GM06990 (cell line): Measurements from ENCODE around the gene IQGAP3.

Experiments used
- DNase-seq: peaks from one replicate; pipeline ENCODE4 v3.0.0-alpha.2; 2011; ENCODE audit not compliant: insufficient read length; ENCODE audit errors: extremely low read depth
- H3K27me3 ChIP-seq: replicated peaks from 2 replicates; pipeline ENCODE4 v1.6.0; 2011; ENCODE audit warnings: low read length; ENCODE audit not compliant: control insufficient read depth, insufficient read depth
- H3K36me3 ChIP-seq: 2 replicates; pipeline ENCODE4 v1.5.1; 2011; ENCODE audit warnings: low read length; ENCODE audit not compliant: control insufficient read depth, insufficient read depth
- H3K4me3 ChIP-seq: replicated peaks from 2 replicates; pipeline ENCODE4 v1.5.1; 2011; ENCODE audit warnings: low read depth, mild to moderate bottlenecking, control low read depth, low read length
- TF ChIP-seq, protein P1 (sequence below): IDR thresholded peaks from 2 replicates; pipeline ENCODE4 v1.5.1; 2011; ENCODE audit warnings: low read length, control low read depth, mild to moderate bottlenecking, inconsistent platforms; ENCODE audit not compliant: insufficient read depth, poor library complexity, severe bottlenecking

IQGAP3 gene

GRCh38 chr1:156596426-156596825 lies 24.1 kb upstream of the IQGAP3 start:
- TF ChIP-seq, protein P1, sequence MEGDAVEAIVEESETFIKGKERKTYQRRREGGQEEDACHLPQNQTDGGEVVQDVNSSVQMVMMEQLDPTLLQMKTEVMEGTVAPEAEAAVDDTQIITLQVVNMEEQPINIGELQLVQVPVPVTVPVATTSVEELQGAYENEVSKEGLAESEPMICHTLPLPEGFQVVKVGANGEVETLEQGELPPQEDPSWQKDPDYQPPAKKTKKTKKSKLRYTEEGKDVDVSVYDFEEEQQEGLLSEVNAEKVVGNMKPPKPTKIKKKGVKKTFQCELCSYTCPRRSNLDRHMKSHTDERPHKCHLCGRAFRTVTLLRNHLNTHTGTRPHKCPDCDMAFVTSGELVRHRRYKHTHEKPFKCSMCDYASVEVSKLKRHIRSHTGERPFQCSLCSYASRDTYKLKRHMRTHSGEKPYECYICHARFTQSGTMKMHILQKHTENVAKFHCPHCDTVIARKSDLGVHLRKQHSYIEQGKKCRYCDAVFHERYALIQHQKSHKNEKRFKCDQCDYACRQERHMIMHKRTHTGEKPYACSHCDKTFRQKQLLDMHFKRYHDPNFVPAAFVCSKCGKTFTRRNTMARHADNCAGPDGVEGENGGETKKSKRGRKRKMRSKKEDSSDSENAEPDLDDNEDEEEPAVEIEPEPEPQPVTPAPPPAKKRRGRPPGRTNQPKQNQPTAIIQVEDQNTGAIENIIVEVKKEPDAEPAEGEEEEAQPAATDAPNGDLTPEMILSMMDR: no peak
- no peaks in the 10 kb centered on the region for H3K27me3 ChIP-seq
- H3K4me3 ChIP-seq: no peak overlapping the region
- DNase-seq: no peak
- H3K36me3 ChIP-seq: peaks cover 20% of the 10 kb centered on the region

- TF ChIP-seq, protein P1: no peak
- no peak overlapping the region for H3K4me3 ChIP-seq
- no peaks in the 10 kb centered on the region for H3K27me3 ChIP-seq
- no peak for DNase-seq
- peaks cover 20% of the 10 kb centered on the region for H3K36me3 ChIP-seq
Observed at GRCh38 chr1:156595016-156595415, 22.7 kb upstream of the IQGAP3 start.

DNA sequence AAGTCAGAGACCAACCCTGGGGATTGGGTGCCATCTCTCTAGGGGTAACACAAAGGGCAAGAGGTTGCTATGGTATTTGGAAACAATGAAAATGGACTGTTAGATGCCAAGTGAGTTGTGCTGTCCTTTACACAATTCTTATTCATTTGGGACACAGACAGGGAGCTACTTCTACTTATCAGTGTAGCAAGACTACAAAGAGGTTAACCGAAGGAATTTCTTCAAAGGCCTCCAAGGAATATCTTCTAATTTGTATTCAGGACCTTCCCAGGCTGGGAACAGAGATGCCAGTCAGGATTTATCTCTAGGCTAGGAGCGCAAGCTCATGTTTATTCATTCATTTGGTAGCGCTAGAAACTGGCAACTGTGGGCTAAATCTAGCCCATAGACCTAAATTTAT lies 21.8 kb upstream of the IQGAP3 start:
- H3K27me3 ChIP-seq: no peaks in the 10 kb centered on the region
- no peak for DNase-seq
- no peak overlapping the region for H3K4me3 ChIP-seq
- TF ChIP-seq, protein P1: no peak
- H3K36me3 ChIP-seq: peaks cover 20% of the 10 kb centered on the region

GRCh38 chr1:156593661-156593989 lies 21.3 kb upstream of the IQGAP3 start:
- TF ChIP-seq, protein P1: no peak
- Histone ChIP-seq H3K27me3 (no peaks in the 10 kb centered on the region), H3K36me3 (peaks cover 20% of the 10 kb centered on the region), H3K4me3 (no peak overlapping the region)
- DNase-seq: no peak

DNA sequence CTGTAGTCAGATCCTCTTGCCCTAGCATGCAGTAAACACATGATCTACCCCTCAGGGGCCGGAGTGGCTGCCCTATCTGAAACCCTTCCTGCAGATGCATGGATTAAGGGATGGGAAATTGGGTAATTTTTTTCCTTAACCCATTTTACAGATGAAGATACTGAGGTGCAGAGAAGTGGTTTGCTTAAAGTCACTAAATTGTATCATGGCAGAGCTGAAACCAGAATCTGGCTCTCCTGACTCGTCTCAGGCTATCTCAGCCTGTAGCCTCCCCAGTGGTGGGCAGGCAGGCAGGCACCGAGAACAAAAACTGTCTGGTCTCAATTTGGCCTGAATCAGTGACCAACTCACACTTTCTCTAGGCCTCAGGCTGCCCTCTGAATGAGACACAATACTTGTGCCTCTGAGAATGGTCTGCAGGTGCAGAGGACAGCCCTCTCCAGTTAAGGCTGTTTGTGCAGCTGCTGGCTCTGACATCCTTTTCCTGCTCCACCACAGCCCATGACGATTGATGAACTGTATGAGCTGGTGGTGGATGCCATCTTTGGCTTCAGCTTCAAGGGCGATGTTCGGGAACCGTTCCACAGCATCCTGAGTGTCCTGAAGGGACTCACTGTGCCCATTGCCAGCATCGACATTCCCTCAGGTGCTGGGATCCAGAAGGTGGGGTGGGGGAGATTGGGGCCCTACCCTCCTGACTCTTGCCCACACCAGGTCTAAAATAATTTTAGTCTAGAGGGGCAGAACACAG lies 20.7 kb upstream of the IQGAP3 start:
- no peak for DNase-seq
- H3K4me3 ChIP-seq: no peak overlapping the region

More for the DNA sequence above, 20.7 kb upstream of the IQGAP3 start:
- TF ChIP-seq, protein P1: no peak
- peaks cover 16% of the 10 kb centered on the region for H3K36me3 ChIP-seq
- H3K27me3 ChIP-seq: no peaks in the 10 kb centered on the region
